Chondrocyte (in vitro differentiated cells): ENCODE measurements around the gene SLC46A1. TPM values are rescaled to one million over a fixed set of nuclear protein-coding genes. Genes with fewer than 3 reads are reported as not detected.

Experiments used
- DNase-seq: peaks from one replicate; pipeline ENCODE4 v3.0.0; 2021; ENCODE audit warnings: mixed read lengths, low spot score
- H3K27ac Mint-ChIP-seq: one replicate; pipeline ENCODE4 v1.8.0; 2021; ENCODE audit warnings: mild to moderate bottlenecking, moderate library complexity, mixed read lengths; ENCODE audit not compliant: unreplicated experiment
- H3K27me3 Mint-ChIP-seq: 2 replicates; pipeline ENCODE4 v1.8.0; 2021; ENCODE audit warnings: low read depth, mixed read lengths
- H3K36me3 Mint-ChIP-seq: 2 replicates; pipeline ENCODE4 v1.8.0; 2021; ENCODE audit warnings: low read depth, mixed read lengths
- H3K4me1 Mint-ChIP-seq: 2 replicates; pipeline ENCODE4 v1.8.0; 2021; ENCODE audit warnings: low read depth, mild to moderate bottlenecking, mixed read lengths
- H3K4me3 Mint-ChIP-seq: one replicate; pipeline ENCODE4 v1.8.0; 2021; ENCODE audit warnings: mild to moderate bottlenecking, moderate library complexity, mixed read lengths; ENCODE audit not compliant: unreplicated experiment
- H3K9me3 Mint-ChIP-seq: 2 replicates; pipeline ENCODE4 v1.8.0; 2021; ENCODE audit warnings: low read depth, mixed read lengths
- CTCF ChIP-seq: fragments of 200-600 bp; sonication (generic); IDR thresholded peaks from 2 replicates; pipeline ENCODE4 v1.5.0; 2021; ENCODE audit warnings: antibody characterized with exemption, mild to moderate bottlenecking, moderate library complexity
- total RNA-seq: library from RNA; stranded (reverse); gene quantifications from 3 replicates; pipeline ENCODE4 v1.2.1, GENCODE V29; 2021

The SLC46A1 gene
- total RNA-seq, 1 donor from 2014 or later = 12.7 TPM

- H3K27me3 Mint-ChIP-seq = peaks cover 9% of the 10 kb centered on the region
- H3K4me1 Mint-ChIP-seq = peaks cover 21% of the 10 kb centered on the region
- no peak overlapping the region for H3K4me3 Mint-ChIP-seq
- no peak for DNase-seq
- H3K36me3 Mint-ChIP-seq = no peaks in the 10 kb centered on the region
- H3K9me3 Mint-ChIP-seq = no peaks in the 10 kb centered on the region
- no peak for TF ChIP-seq CTCF
- H3K27ac Mint-ChIP-seq = no peak overlapping the region
These were observed 1.3 kb upstream of the SLC46A1 start for GRCh38 chr17:28407130-28407973.

GRCh38 chr17:28406473-28406814 is 432 bp upstream of the SLC46A1 start:
- Mint-ChIP-seq H3K4me3 (peak overlapping the region; percentile 64), H3K27ac (no peak overlapping the region), H3K4me1 (peaks cover 21% of the 10 kb centered on the region), H3K36me3 (no peaks in the 10 kb centered on the region), H3K27me3 (peaks cover 3% of the 10 kb centered on the region), H3K9me3 (no peaks in the 10 kb centered on the region)
- TF ChIP-seq CTCF = no peak
- DNase-seq = no peak

GRCh38 chr17:28404812-28405570 is 1.0 kb downstream of the SLC46A1 start:
- peak; percentile 76 for DNase-seq
- H3K27ac Mint-ChIP-seq = peak overlapping the region; percentile 63
- no peaks in the 10 kb centered on the region for H3K27me3 Mint-ChIP-seq
- TF ChIP-seq CTCF = no peak
- peaks cover 21% of the 10 kb centered on the region for H3K4me1 Mint-ChIP-seq
- H3K9me3 Mint-ChIP-seq = no peaks in the 10 kb centered on the region
- H3K4me3 Mint-ChIP-seq = peak overlapping the region; percentile 84
- H3K36me3 Mint-ChIP-seq = no peaks in the 10 kb centered on the region

GRCh38 chr17:28404461-28404811 is 1.6 kb downstream of the SLC46A1 start:
- TF ChIP-seq CTCF = no peak
- H3K4me3 Mint-ChIP-seq = peak overlapping the region; percentile 84
- H3K27me3 Mint-ChIP-seq = no peaks in the 10 kb centered on the region
- H3K4me1 Mint-ChIP-seq = peaks cover 21% of the 10 kb centered on the region
- no peak overlapping the region for H3K27ac Mint-ChIP-seq
- H3K36me3 Mint-ChIP-seq = no peaks in the 10 kb centered on the region
- no peaks in the 10 kb centered on the region for H3K9me3 Mint-ChIP-seq
- DNase-seq = peak; percentile 59

GRCh38 chr17:28404007-28404406 is 2.0 kb downstream of the SLC46A1 start:
- Mint-ChIP-seq H3K27ac (no peak overlapping the region), H3K4me3 (no peak overlapping the region), H3K36me3 (no peaks in the 10 kb centered on the region), H3K27me3 (no peaks in the 10 kb centered on the region), H3K9me3 (no peaks in the 10 kb centered on the region), H3K4me1 (peaks cover 21% of the 10 kb centered on the region)
- no peak for DNase-seq
- no peak for TF ChIP-seq CTCF
